K562 (cell line): ENCODE measurements around the gene COL13A1. TPM values are rescaled to one million over a fixed set of nuclear protein-coding genes. Genes with fewer than 3 reads are reported as not detected.

Experiments
- ATAC-seq: fragments of 200-7000 bp; cut with Tn5 transposase; 3 replicates; pipeline ENCODE4 v1.9.1; 2020; ENCODE audit warnings: moderate library complexity
- BruUV-seq: library from RNA; stranded (reverse); fragments of 400-500 nt; replicated peaks from 2 replicates; lab custom pipeline; 2021; lab: Mats Ljungman, UMichigan
- CTCF ChIA-PET: fragments of 300-600 bp; formaldehyde crosslinking; extraction: SDS; loops from one replicate; lab custom pipeline; 2021; ENCODE audit warnings: low intra/inter-chr PET ratio; lab: Yijun Ruan, JAX
- POLR2A ChIA-PET: fragments of 300-600, 350-650 bp; sonication (Branson Sonifier 250); formaldehyde crosslinking; extraction: SDS; loops from one replicate; lab custom pipeline; 2021; ENCODE audit warnings: antibody characterized with exemption, inconsistent platforms; lab: Yijun Ruan, JAX
- DNase-seq, 4 experiments: peaks; one replicate each; pipeline versions ENCODE4 v3.0.0 to v3.0.0-alpha.2; 2011 to 2018; ENCODE audit warnings: low spot score in 3 of 4, mixed read lengths in 3 of 4; ENCODE audit errors: extremely low read depth in 1 of 4
- FAIRE-seq: peaks from 2 replicates; lab custom pipeline; 2011; peaks lifted over from hg19 to GRCh38; lab: Jason Lieb, UNC
- H2AFZ ChIP-seq: 2 replicates; pipeline ENCODE4 v1.6.0; 2011; ENCODE audit warnings: low read depth, low read length, control low read depth, inconsistent platforms
- H3K27ac ChIP-seq: fragments of 200-600 bp; 3 replicates; pipeline ENCODE4 v1.8.0; 2011; ENCODE audit warnings: low read depth, mild to moderate bottlenecking, control low read depth, inconsistent platforms, low read length, moderate library complexity, mixed read lengths; ENCODE audit errors: extremely low read depth
- H3K27me3 ChIP-seq, 2 experiments: fragments of 300-600 bp in 1 of 2; 2 replicates in 1 of 2; 3 replicates in 1 of 2; pipeline versions ENCODE4 v1.6.0 to v1.8.0; 2011; ENCODE audit warnings: inconsistent platforms in 2 of 2, low read length in 2 of 2, mild to moderate bottlenecking in 1 of 2, mixed read lengths in 1 of 2, moderate library complexity in 1 of 2; ENCODE audit not compliant: control insufficient read depth in 2 of 2, insufficient read depth in 2 of 2
- H3K36me3 ChIP-seq: fragments of 300-600 bp; 3 replicates; pipeline ENCODE4 v1.8.0; 2011; ENCODE audit warnings: mild to moderate bottlenecking, low read length, inconsistent platforms; ENCODE audit not compliant: control insufficient read depth, insufficient read depth
- H3K4me1 ChIP-seq, 2 experiments: fragments of 200-600 bp in 1 of 2; replicated peaks in 1 of 2; 2 replicates in 1 of 2; 3 replicates in 1 of 2; pipeline versions ENCODE4 v1.5.1 to v1.8.0; 2011; ENCODE audit warnings: inconsistent platforms in 2 of 2, low read length in 2 of 2, mild to moderate bottlenecking in 1 of 2, mixed read lengths in 1 of 2, moderate library complexity in 1 of 2; ENCODE audit not compliant: control insufficient read depth in 2 of 2, insufficient read depth in 2 of 2
- H3K4me2 ChIP-seq: 2 replicates; pipeline ENCODE4 v1.6.1; 2011; ENCODE audit warnings: low read length, control low read depth, inconsistent platforms, mixed read lengths; ENCODE audit not compliant: insufficient read depth
- H3K4me3 ChIP-seq: fragments of 200-600 bp; sonication (generic), shearing (Covaris generic); 2 replicates; pipeline ENCODE4 v1.5.1; 2016; ENCODE audit warnings: control low read depth, inconsistent platforms
- H3K79me2 ChIP-seq: fragments of 200-600 bp; 3 replicates; pipeline ENCODE4 v1.8.0; 2011; ENCODE audit warnings: low read length, inconsistent platforms; ENCODE audit not compliant: control insufficient read depth, insufficient read depth
- H3K9ac ChIP-seq, 2 experiments: 2 replicates each; pipeline versions ENCODE4 v1.6.0 to v1.6.1; 2011; ENCODE audit warnings: low read depth in 2 of 2, low read length in 2 of 2, control low read depth in 1 of 2, inconsistent platforms in 1 of 2, mild to moderate bottlenecking in 1 of 2, mixed read lengths in 1 of 2; ENCODE audit not compliant: insufficient read depth in 1 of 2
- H3K9me1 ChIP-seq: one replicate; pipeline ENCODE4 v1.6.0; 2011; ENCODE audit warnings: inconsistent platforms, mild to moderate bottlenecking, low read length, moderate library complexity; ENCODE audit not compliant: control insufficient read depth, insufficient read depth
- H3K9me3 ChIP-seq: replicated peaks from 2 replicates; pipeline ENCODE4 v1.5.1; 2011; ENCODE audit warnings: low read depth, low read length, inconsistent platforms; ENCODE audit not compliant: control insufficient read depth, insufficient read depth
- H4K20me1 ChIP-seq: replicated peaks from 2 replicates; pipeline ENCODE4 v1.6.1; 2011; ENCODE audit warnings: low read length, inconsistent platforms, mixed read lengths; ENCODE audit not compliant: control insufficient read depth, insufficient read depth
- ATF7 ChIP-seq: fragments of 450-650 bp; IDR thresholded peaks from 2 replicates; pipeline ENCODE4 v1.7.1; 2014; ENCODE audit warnings: mild to moderate bottlenecking, moderate library complexity
- FOXK2 ChIP-seq, 2 experiments: fragments of 450-650 bp; IDR thresholded peaks in 1 of 2; conservative IDR thresholded peaks in 1 of 2; 2 replicates each; pipeline ENCODE4 v1.6.1; 2016; ENCODE audit warnings: low read depth in 2 of 2, mild to moderate bottlenecking in 1 of 2
- GTF3C2 ChIP-seq: IDR thresholded peaks from 3 replicates; pipeline ENCODE4 v1.6.1; 2011; ENCODE audit warnings: borderline replicate concordance, mild to moderate bottlenecking, moderate library complexity; ENCODE audit not compliant: insufficient read length; ENCODE audit errors: extremely low read depth
- HDAC8 ChIP-seq: fragments of 450-650 bp; IDR thresholded peaks from 2 replicates; pipeline ENCODE4 v1.6.1; 2016; ENCODE audit warnings: mild to moderate bottlenecking, missing genetic modification characterization, moderate library complexity, missing compliant biosample characterization
- JUNB ChIP-seq: fragments of 450-650 bp; formaldehyde crosslinking; conservative IDR thresholded peaks from 2 replicates; pipeline ENCODE4 v1.4.0; 2020; ENCODE audit warnings: mild to moderate bottlenecking
- KAT2B ChIP-seq: IDR thresholded peaks from one replicate; pipeline ENCODE4 v1.6.1; 2012; ENCODE audit warnings: low read depth, mild to moderate bottlenecking, control low read depth, inconsistent platforms, low read length, moderate library complexity
- PBX2 ChIP-seq, 2 experiments: IDR thresholded peaks in 1 of 2; conservative IDR thresholded peaks in 1 of 2; 2 replicates each; pipeline ENCODE4 v1.6.1; 2016; ENCODE audit warnings: low read depth in 2 of 2, mild to moderate bottlenecking in 1 of 2, missing compliant biosample characterization in 1 of 2, missing genetic modification characterization in 1 of 2, moderate library complexity in 1 of 2
- PRDM10 ChIP-seq: fragments of 450-650 bp; IDR thresholded peaks from 2 replicates; pipeline ENCODE4 v1.6.1; 2018; ENCODE audit not compliant: partially characterized antibody
- SREBF1 ChIP-seq: fragments of 150-350 bp; IDR thresholded peaks from 2 replicates; pipeline ENCODE4 v1.6.1; 2014; ENCODE audit warnings: antibody characterized with exemption, low read depth, low read length, borderline replicate concordance
- XRCC3 ChIP-seq: fragments of 450-650 bp; IDR thresholded peaks from 2 replicates; pipeline ENCODE4 v1.6.1; 2017; ENCODE audit warnings: mild to moderate bottlenecking, moderate library complexity
- WGBS: fragments of 100-300 bp; shearing (Covaris generic); methylation state at CpG from one replicate; pipeline ENCODE4 v1.1.6; 2016; ENCODE audit warnings: low coverage, mixed read lengths; ENCODE audit not compliant: insufficient coverage; ENCODE audit errors: missing lambda C conversion rate; 5-methylcytosine and 5-hydroxymethylcytosine counted together
- in situ Hi-C: fragments of 300-500 bp; cut with MboI; formaldehyde crosslinking; loops from 4 replicates; pipeline ENCODE4 v1.15.0; 2018; ENCODE audit warnings: inconsistent platforms, mixed read lengths
- intact Hi-C: fragments of 100-400 bp; cut with micrococcal nuclease; formaldehyde crosslinking; loops from 2 replicates; pipeline ENCODE4 v1.14.2; 2022
- polyA plus RNA-seq, 8 experiments: library from polyadenylated mRNA; depleted of rRNA in 4 of 8; stranded (reverse) in 5 of 8; unstranded in 3 of 8; fragments of >200 nt; fragmentation: Nextera tagmentation in 2 of 8; fragmentation: Illumina TruSeq in 1 of 8; extraction: Ambion mirVana in 2 of 8; extraction: Trizol in 1 of 8; gene quantifications; 2 replicates each; pipeline versions ENCODE4 v1.2.1 to v1.2.3, GENCODE V29; 2011 to 2014; ENCODE audit warnings: inconsistent platforms in 1 of 8, missing spikeins in 1 of 8
- total RNA-seq, 7 experiments: library from RNA; depleted of rRNA in 6 of 7; stranded (reverse); fragments of >200 nt in 6 of 7; fragmentation: Illumina TruSeq in 2 of 7; extraction: Trizol in 2 of 7; gene quantifications; 2 replicates each; pipeline versions ENCODE4 v1.2.1 to v1.2.3, GENCODE V29; 2011 to 2021; ENCODE audit warnings: low replicate concordance in 1 of 7

Gene COL13A1
- total and polyA plus RNA-seq, 9 of the 15 experiments (the other 6 are each of a cell fraction or from before 2014, with no cell fraction given): not detected

DNA sequence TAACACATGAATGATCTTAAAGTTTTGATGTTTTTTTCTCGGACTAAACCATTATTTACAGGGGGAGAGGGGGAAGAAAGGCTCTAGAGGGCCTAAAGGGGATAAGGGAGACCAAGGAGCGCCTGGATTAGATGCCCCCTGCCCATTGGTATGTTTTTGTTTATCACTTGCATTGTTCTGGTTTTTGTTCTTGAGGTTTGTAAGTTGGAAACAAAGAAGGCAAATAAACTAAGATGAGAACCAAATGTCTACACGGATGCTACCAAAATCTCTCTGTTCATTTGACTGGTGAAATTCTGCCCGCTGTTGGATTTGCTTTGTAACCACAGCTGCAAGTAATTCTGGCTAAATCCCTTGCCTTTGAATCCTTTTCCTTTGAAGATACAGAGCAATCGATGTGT, 151.1 kb downstream of the COL13A1 start:
- ChIA-PET CTCF (no interaction called here), POLR2A (interaction anchor here (0.6 kb wide), 1 partner anchor 13 kb away, joined by 3 read pairs; no protein-coding TSS in a partner anchor)
- DNase-seq (no peak), ATAC-seq (no peak), FAIRE-seq (no peak)
- 0% methylated on average over 5 of the region's 5 CpGs for WGBS
- no peaks in the 10 kb centered on the region; the same call in 1 of the 2 replicates for H4K20me1 ChIP-seq
- BruUV-seq: no TSS peak
- no peaks in the 10 kb centered on the region for H3K4me1 ChIP-seq
- H3K4me2 ChIP-seq: no peak overlapping the region
- no peak overlapping the region for H2AFZ ChIP-seq
- H3K27me3 ChIP-seq: peaks cover 25 to 47% of the 10 kb centered on the region in 2 experiments
- no peaks in the 10 kb centered on the region for H3K36me3 ChIP-seq
- in situ Hi-C loops (no loop called here), intact Hi-C loops (no loop called here)
- TF ChIP-seq HDAC8 (no peak), ATF7 (peak; percentile 26; the same call in 1 of the 2 replicates), KAT2B (no peak), PBX2 (CRISPR knock-in tag; IDR thresholded peaks at IDR 0.05; ENCODE audit: low read depth) (no peak), PBX2 (tag; conservative IDR thresholded peaks at IDR 0.05; ENCODE audit: low read depth) (no peak), XRCC3 (no peak), FOXK2 (conservative IDR thresholded peaks at IDR 0.05 in 1 of 2, IDR thresholded peaks at IDR 0.05 in 1 of 2; ENCODE audit: low read depth in 2 of 2) (peak in 1 of 2 experiments; percentile 53; a peak in 1 of 4 replicates), GTF3C2 (no peak), JUNB (CRISPR knock-in tag) (no peak), SREBF1 (no peak), PRDM10 (peak; percentile 95)
- H3K27ac ChIP-seq: no peak overlapping the region
- H3K9me3 ChIP-seq: no peaks in the 10 kb centered on the region
- no peak overlapping the region for H3K9ac ChIP-seq
- H3K4me3 ChIP-seq: no peak overlapping the region
- no peaks in the 10 kb centered on the region for H3K79me2 ChIP-seq
- H3K9me1 ChIP-seq: no peaks in the 10 kb centered on the region
